ENCODE measurements around the gene RASD2.

Gene RASD2

GRCh38 chr22:35523167-35523947 lies 17.3 kb upstream of the RASD2 start:
- no peak for DNase-seq (ENCODE audit: low read depth, low spot score)
- ChIA-PET POLR2A (no interaction called here), CTCF (interaction anchor here (0.9 kb wide), 1 partner anchor 9 kb away, joined by 3 read pairs; no protein-coding TSS in a partner anchor)
- TF ChIP-seq CTCF (IDR thresholded peaks at IDR 0.05; ENCODE audit: insufficient read depth, low read length, missing control alignments) = no peak
- no peak overlapping the region for H3K4me3 ChIP-seq (ENCODE audit: low read depth, low read length)

- no peak for TF ChIP-seq CTCF (IDR thresholded peaks at IDR 0.05; ENCODE audit: insufficient read depth, low read length, missing control alignments)
- no peak for DNase-seq (ENCODE audit: low read depth, low spot score)
- H3K4me3 ChIP-seq (ENCODE audit: low read depth, low read length) = no peak overlapping the region
- ChIA-PET POLR2A (interaction anchor here (0.6 kb wide), 1 partner anchor 322 kb away, joined by 3 read pairs; no protein-coding TSS in a partner anchor), CTCF (no interaction called here)
These were observed 15.5 kb upstream of the RASD2 start for GRCh38 chr22:35524966-35525686.

DNA sequence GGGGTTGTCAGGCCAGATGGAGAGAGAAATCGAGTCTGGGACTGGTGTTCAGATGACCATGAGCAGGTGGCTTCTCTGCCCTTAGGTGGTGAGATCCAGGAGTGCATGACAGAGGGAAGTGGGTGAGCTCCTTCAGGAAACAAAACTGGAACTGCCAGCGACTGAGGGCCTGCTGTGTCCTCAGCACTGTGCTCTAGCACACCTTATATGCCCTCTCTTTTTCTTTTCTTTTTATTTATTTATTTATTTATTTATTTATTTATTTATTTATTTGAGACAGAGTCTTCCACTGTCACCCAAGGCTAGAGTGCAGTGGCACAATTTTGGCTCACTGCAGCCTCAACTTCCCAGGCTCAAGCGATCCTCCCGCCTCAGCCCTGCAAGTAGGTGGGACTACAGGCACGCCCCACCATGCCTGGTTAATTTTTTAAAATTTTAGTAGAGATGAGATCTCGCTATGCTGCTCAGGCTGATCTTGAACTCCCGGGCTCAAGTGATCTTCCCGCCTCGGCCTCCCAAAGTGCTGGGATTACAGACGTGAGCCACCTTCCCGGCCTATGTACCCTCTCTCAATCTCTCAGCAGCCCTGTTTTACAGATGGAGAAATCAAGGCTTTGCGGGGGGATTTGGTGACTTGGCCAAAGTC lies 14.8 kb upstream of the RASD2 start:
- no peak overlapping the region for H3K4me3 ChIP-seq (ENCODE audit: low read depth, low read length)
- ChIA-PET CTCF (no interaction called here), POLR2A (no interaction called here)
- DNase-seq (ENCODE audit: low read depth, low spot score) = no peak
- no peak for TF ChIP-seq CTCF (IDR thresholded peaks at IDR 0.05; ENCODE audit: insufficient read depth, low read length, missing control alignments)

- POLR2A ChIA-PET = no interaction called here
- DNase-seq (ENCODE audit: low read depth, low spot score) = no peak
- no peak for TF ChIP-seq CTCF (IDR thresholded peaks at IDR 0.05; ENCODE audit: insufficient read depth, low read length, missing control alignments)
- CTCF ChIA-PET = no interaction called here
- H3K4me3 ChIP-seq (ENCODE audit: low read depth, low read length) = no peak overlapping the region
These were observed 14.2 kb upstream of the RASD2 start for GRCh38 chr22:35526333-35526979.

DNA sequence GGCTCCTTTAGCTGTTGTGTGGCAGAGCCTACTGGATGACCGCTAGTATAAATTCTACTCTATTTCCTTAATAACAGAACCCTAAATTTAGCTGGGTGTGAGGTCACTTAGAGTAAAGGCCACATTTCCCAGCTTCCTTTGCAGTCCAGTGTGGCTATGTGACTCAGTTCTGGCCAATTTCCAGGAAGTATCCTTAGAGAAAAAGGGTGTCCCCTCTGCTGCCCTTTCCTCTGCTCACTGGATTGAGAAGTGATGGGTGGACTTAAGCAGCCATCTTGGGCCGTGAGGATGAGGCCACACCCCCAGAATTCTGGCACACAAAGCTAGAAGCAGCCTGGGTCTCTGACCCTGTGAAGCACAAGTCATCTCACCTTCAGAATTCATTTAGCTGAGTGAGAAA lies 11.7 kb upstream of the RASD2 start:
- no peak for TF ChIP-seq CTCF (IDR thresholded peaks at IDR 0.05; ENCODE audit: insufficient read depth, low read length, missing control alignments)
- H3K4me3 ChIP-seq (ENCODE audit: low read depth, low read length) = no peak overlapping the region
- DNase-seq (ENCODE audit: low read depth, low spot score) = no peak
- ChIA-PET CTCF (interaction anchor here (0.9 to 1.9 kb wide), 5 partner anchors 9 to 53 kb away, joined by 3 to 7 read pairs (median 3); no protein-coding TSS in a partner anchor), POLR2A (no interaction called here)

Measured in AG04449 (cell line).